A172 (cell line): Measurements from ENCODE around the gene MEIKIN. TPM values are rescaled to one million over a fixed set of nuclear protein-coding genes. Genes with fewer than 3 reads are reported as not detected.

ENCODE experiments used
- DNase-seq: peaks from one replicate; pipeline ENCODE4 v3.0.0-alpha.2; 2015; ENCODE audit warnings: low spot score
- total RNA-seq: library from RNA; depleted of rRNA; stranded (reverse); fragments of >200 nt; shearing (Covaris generic); gene quantifications from 2 replicates; pipeline ENCODE4 v1.2.3, GENCODE V29; 2014; rRNA removed

MEIKIN gene
- total RNA-seq, 1 experiment from 2014 or later, result not detected

GRCh38 chr5:131773805-131774204, 171.7 kb downstream of the MEIKIN start:
- DNase-seq, result no peak

- DNase-seq, result no peak
These were observed 173.8 kb downstream of the MEIKIN start for GRCh38 chr5:131771692-131772091.

DNA sequence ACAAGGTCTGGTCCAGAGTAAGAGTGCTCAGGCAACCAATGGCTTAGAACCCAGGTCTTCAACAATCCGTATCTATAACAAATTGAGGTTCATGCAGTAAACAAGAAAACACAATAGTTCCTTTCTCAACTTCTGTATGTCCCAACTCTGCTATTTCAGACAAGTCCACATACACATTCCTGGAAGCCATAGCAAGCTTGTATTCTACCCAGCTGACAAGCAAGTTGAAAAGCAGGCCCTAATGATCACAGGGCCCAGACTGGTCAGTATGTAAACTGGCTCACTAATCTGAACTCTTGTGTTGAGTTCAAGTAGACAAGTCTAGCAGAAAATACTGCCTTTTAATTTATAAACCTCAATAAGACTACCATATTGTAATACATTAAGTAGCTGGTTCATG, 175.5 kb downstream of the MEIKIN start:
- DNase-seq, result no peak

DNA sequence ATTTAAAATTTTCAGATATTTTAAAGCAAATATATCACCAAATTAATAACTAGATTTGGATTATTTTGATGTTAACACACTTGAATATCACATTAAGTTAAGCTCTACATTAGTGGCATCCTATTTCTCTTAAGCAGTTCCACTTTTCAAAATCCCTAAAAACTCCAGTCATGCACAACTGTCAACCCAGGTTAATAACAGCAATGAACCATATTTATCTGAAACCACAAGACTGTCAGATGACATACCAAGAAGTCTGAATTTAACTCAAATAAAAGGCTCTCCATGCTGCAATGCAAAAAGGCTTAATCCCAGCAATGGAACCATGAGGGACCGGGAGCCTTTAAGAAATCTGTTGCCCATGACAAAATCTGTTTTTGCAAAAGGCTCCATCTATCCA, 176.1 kb downstream of the MEIKIN start:
- DNase-seq, result no peak

DNA sequence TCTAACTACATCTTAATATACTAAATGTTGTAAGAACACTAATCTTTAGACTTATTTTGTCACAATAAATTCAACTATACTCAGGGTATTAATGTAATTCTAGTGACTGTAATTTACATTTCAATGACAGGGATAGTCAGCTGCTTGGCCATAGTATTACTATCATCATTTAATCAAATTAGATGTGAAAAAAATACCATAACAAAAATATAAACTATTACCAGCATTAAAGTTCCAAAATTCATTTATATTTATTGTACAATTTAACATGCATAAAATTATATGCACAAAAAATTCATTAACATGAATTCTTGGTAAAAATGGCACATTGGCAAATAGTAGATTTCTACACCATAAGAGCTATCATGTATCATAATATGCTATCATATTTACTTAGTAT, 177.6 kb downstream of the MEIKIN start:
- DNase-seq, result no peak

- DNase-seq, result no peak
These were observed 178.8 kb downstream of the MEIKIN start for GRCh38 chr5:131766689-131767088.

DNA sequence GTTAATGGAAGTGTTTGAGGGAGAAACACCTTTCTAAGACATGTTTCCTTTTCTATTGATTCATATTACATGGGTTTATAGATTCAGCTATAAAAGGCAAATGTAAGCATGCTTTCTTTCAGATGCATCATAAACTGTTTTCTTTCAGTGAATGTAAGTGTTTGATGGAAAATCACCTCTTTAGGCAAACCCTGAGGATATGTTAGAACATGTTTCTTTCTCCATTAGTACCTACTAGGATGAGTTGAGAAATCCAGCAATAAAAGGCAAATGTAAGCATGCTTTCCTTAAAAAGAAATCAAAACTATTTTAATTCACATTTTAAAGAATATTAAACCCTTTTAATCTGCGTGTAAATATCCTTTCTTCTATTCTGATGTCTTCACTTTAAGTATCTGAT, 180.2 kb downstream of the MEIKIN start:
- no peak for DNase-seq

DNA sequence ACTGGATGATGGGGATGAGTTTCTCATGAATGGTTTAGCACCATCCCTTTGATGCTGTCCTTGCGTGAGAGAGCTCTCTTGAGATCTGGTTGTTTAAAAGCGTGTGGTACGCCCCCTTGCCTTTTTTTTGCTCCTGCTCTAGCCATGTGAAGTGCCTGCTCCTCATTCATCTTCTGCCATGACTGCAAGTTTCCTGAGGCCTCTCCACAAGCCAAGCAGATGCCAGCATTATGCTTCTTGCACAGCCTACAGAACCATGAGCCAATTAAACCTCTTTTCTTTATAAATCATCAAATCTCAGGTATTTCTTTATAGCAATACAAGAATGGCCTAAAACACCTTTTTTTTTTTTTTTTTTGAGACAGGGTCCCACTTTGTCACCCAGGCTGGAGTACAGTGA, 181.5 kb downstream of the MEIKIN start:
- DNase-seq, result no peak

- no peak for DNase-seq
These were observed 184.7 kb downstream of the MEIKIN start for GRCh38 chr5:131760793-131761192.

GRCh38 chr5:131759704-131760103, 185.8 kb downstream of the MEIKIN start:
- no peak for DNase-seq

DNA sequence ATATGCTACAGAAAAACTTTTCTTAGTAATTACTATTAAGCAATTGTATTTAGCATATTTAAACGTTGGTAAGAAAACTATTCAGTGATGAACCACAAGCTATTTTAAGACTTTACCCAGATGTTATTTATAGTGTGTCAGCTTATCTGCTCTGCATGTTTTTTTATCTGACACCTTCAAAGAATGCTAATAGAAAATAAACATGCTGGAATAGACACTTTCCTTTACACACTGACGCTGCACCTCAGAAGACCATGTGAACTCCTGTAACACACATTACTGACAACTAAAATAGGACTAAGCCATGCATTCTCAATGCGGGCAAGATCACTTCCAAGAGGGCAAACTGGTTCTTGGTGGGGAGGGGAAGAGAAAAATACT, 187.0 kb downstream of the MEIKIN start:
- DNase-seq, result no peak

DNA sequence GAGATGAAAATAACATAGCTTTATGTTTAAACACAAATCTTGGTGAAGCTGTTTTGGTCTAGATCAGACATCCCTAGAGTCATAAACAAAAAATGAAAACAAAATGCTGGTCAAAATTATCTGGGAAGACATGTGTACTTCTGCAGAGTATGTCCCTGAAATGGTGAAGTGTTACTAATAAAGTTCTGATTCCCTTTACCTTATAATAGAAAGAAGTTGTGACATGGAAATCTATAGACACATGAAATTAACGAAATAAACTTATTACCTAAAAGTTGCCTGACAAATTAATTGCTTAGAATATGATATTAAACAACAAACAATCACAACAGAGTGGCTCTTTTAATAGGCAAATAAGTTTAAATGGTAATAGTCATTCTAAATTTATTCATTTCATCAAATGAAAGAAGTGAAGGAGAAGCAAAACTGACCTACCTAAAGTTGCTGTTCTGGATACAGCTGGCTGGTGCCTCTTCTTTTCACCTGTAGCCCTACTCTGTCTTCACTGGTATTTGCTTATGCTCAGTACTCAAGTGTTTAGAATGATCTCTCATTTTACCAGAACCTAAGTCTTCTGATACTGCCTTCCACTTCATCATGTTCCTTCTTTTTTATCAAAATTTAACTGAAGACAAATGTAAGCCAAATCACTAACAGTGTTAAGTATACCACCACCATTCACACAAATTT, 187.5 kb downstream of the MEIKIN start:
- DNase-seq, result no peak

Other genes with a start within 250 kb of the MEIKIN start
- 50.5 and 59.4 TPM in 2 replicates for gene FNIP1, start 148.6 kb downstream of the MEIKIN start, total RNA-seq
- gene ACSL6, start 66.0 kb upstream of the MEIKIN start, total RNA-seq, result 0.07 and 0.24 TPM in 2 replicates
- not detected in 2 replicates for gene IL3, start 115.0 kb upstream of the MEIKIN start, total RNA-seq
- 0.67 and 1.3 TPM in 2 replicates for gene CSF2, start 128.1 kb upstream of the MEIKIN start, total RNA-seq